ENCODE measurements around the gene FSD1.

DNA sequence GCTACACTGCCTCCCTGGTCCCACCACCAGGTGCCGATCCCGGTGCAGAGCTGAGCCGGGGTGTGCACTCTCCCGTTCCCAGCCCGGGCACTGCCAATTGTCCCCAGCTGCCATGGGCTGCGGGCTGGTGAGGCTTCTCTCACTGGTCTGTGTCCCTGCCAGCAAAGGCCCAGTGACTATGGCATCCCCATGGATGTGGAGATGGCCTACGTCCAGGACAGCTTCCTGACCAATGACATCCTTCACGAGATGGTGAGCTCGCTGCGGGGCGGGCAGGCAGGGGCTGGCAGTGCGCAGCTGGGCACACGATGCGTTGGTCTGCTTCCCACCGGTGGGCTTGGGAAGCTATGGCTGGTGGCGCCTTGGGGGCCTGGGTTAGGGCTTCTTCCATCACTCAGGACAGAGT, 53.5 kb downstream of the FSD1 start:
- TF ChIP-seq EP300 (IDR thresholded peaks at IDR 0.05; ENCODE audit: borderline replicate concordance in 1 of 2, control insufficient read depth in 1 of 2, low read depth in 2 of 2, low read length in 2 of 2) (no peak), POLR2A (IDR thresholded peaks at IDR 0.05; ENCODE audit: low read depth, low read length) (peak; percentile 58; the same call in 1 of the 2 replicates)
